Lung (tissue), 12 donors: Measurements from ENCODE around the gene EPC1. TPM values are rescaled to one million over a fixed set of nuclear protein-coding genes. Genes with fewer than 3 reads are reported as not detected.
"Not testable (repeated sequence)": the region's sequence is repeated elsewhere in the genome, so short reads cannot be mapped to it uniquely, and the experiment has no call there.

ENCODE experiments used
- ATAC-seq: fragments of 200-7000 bp; cut with Tn5 transposase; one replicate; pipeline ENCODE4 v1.9.1; 2020; ENCODE audit warnings: moderate number of reproducible peaks; ENCODE audit not compliant: insufficient read depth, low FRiP score
- DNase-seq, 3 donors: peaks; one replicate each; pipeline ENCODE4 v3.0.0-alpha.2; 2013 to 2017
- H3K27ac ChIP-seq, 2 donors: one replicate each; pipeline ENCODE4 v1.5.1; 2013; ENCODE audit warnings: mild to moderate bottlenecking in 2 of 2, moderate library complexity in 2 of 2, control low read depth in 1 of 2, inconsistent platforms in 1 of 2, low read depth in 1 of 2, low read length in 1 of 2
- H3K27me3 ChIP-seq, 3 donors: one replicate each; pipeline ENCODE4 v1.5.1; 2013; ENCODE audit warnings: low read length in 2 of 3; ENCODE audit not compliant: control insufficient read depth in 3 of 3, insufficient read depth in 3 of 3
- H3K36me3 ChIP-seq, 4 donors: one replicate each; pipeline ENCODE4 v1.5.1; 2013; ENCODE audit warnings: low read length in 4 of 4, mild to moderate bottlenecking in 1 of 4, moderate library complexity in 1 of 4; ENCODE audit not compliant: control insufficient read depth in 4 of 4, insufficient read depth in 4 of 4
- H3K4me1 ChIP-seq, 5 donors: one replicate each; pipeline ENCODE4 v1.5.1; 2013; ENCODE audit warnings: low read length in 5 of 5, mild to moderate bottlenecking in 2 of 5, moderate library complexity in 1 of 5; ENCODE audit not compliant: control insufficient read depth in 5 of 5, insufficient read depth in 5 of 5
- H3K4me3 ChIP-seq: one replicate; pipeline ENCODE4 v1.5.1; 2013; ENCODE audit warnings: mild to moderate bottlenecking, control low read depth, moderate library complexity
- H3K9ac ChIP-seq, 2 donors: one replicate each; pipeline ENCODE4 v1.5.1; 2013; ENCODE audit warnings: low read length in 2 of 2, control low read depth in 1 of 2; ENCODE audit not compliant: insufficient read depth in 1 of 2
- H3K9me3 ChIP-seq, 4 donors: one replicate each; pipeline ENCODE4 v1.5.1; 2013; ENCODE audit warnings: low read length in 3 of 4, mild to moderate bottlenecking in 1 of 4, moderate library complexity in 1 of 4; ENCODE audit not compliant: control insufficient read depth in 4 of 4, insufficient read depth in 3 of 4
- CTCF ChIP-seq: IDR thresholded peaks from 2 replicates; pipeline ENCODE4 v1.5.1; 2012; ENCODE audit warnings: mild to moderate bottlenecking; ENCODE audit errors: control extremely low read depth, extremely low read depth
- WGBS, 2 donors: extraction: QIAGEN DNeasy Blood & Tissue Kit; methylation state at CpG; one replicate each; pipeline ENCODE4 v1.1.7; 2013; 5-methylcytosine and 5-hydroxymethylcytosine counted together
- polyA plus RNA-seq, 2 donors: library from polyadenylated mRNA; stranded (reverse); fragments of 200-250 nt; gene quantifications; one replicate each; pipeline ENCODE4 v1.2.1, GENCODE V29; 2013
- total RNA-seq, 2 donors: library from RNA; depleted of rRNA in 1 of 2; stranded (reverse); fragments of >200 nt in 1 of 2; gene quantifications; one replicate each; pipeline ENCODE4 v1.2.1, GENCODE V29; 2014 to 2021
- donor health status: control.
- donor health status: control.
- donor health status: Bipolar disorder and iron deficiency.
- donor health status: healthy.
- donor health status: DM: yes; HTN: yes; CAD: no.

EPC1 gene
- total and polyA plus RNA-seq, 4 donors, result 13.2 to 109 (median 26.0) TPM

GRCh38 chr10:32234471-32234870, 112.5 kb downstream of the EPC1 start:
- H3K27ac ChIP-seq, result no peak overlapping the region
- DNase-seq (peak in 2 of 3 donors; percentile 24 to 51), ATAC-seq (no peak)
- TF ChIP-seq CTCF, result no peak
- no peak overlapping the region for H3K4me3 ChIP-seq
- H3K9ac ChIP-seq, result no peak overlapping the region
- no peaks in the 10 kb centered on the region for H3K27me3 ChIP-seq
- 71 to 91% methylated on average over 1 of the region's 1 CpG for WGBS, 2 donors
- no peaks in the 10 kb centered on the region for H3K9me3 ChIP-seq
- H3K36me3 ChIP-seq, result no peaks in the 10 kb centered on the region
- no peaks in the 10 kb centered on the region for H3K4me1 ChIP-seq

GRCh38 chr10:32233375-32233774, 113.6 kb downstream of the EPC1 start:
- WGBS, 2 donors, result 97 to 98% methylated on average over 31 to 36 of the region's 36 CpGs
- DNase-seq, result not testable (repeated sequence)

GRCh38 chr10:32232378-32232777, 114.6 kb downstream of the EPC1 start:
- 41 to 42% methylated on average over 1 of the region's 1 CpG for WGBS, 2 donors
- no peak overlapping the region for H3K9ac ChIP-seq
- ATAC-seq, result no peak
- H3K4me1 ChIP-seq, result no peaks in the 10 kb centered on the region
- no peak for TF ChIP-seq CTCF
- peaks cover 0 to 2% (median 0%) of the 10 kb centered on the region in 4 donors for H3K9me3 ChIP-seq
- peak in 2 of 3 donors; percentile 28 to 50 for DNase-seq
- no peak overlapping the region for H3K27ac ChIP-seq
- H3K4me3 ChIP-seq, result no peak overlapping the region
- no peaks in the 10 kb centered on the region for H3K27me3 ChIP-seq
- no peaks in the 10 kb centered on the region for H3K36me3 ChIP-seq

More at GRCh38 chr10:32233375-32233774, 113.6 kb downstream of the EPC1 start:
- not testable (repeated sequence) for H3K4me3 ChIP-seq, H3K27ac ChIP-seq, H3K27me3 ChIP-seq, ATAC-seq, H3K4me1 ChIP-seq, H3K9me3 ChIP-seq, H3K9ac ChIP-seq, H3K36me3 ChIP-seq

- not testable (repeated sequence) for DNase-seq, H3K9me3 ChIP-seq, H3K4me3 ChIP-seq, H3K9ac ChIP-seq, H3K27ac ChIP-seq, H3K36me3 ChIP-seq, ATAC-seq, H3K27me3 ChIP-seq, H3K4me1 ChIP-seq
- 93 to 96% methylated on average over 7 of the region's 7 CpGs for WGBS, 2 donors
Observed at GRCh38 chr10:32229788-32230187, 117.2 kb downstream of the EPC1 start.
